Ovary (tissue), 9 donors: Measurements from ENCODE around the gene MYOZ2. TPM values are rescaled to one million over a fixed set of nuclear protein-coding genes. Genes with fewer than 3 reads are reported as not detected.

Experiments used
- DNase-seq, 5 donors: peaks; one replicate each; pipeline ENCODE4 v3.0.0-alpha.2; 2019 to 2020
- H3K27ac ChIP-seq, 2 donors: fragments of 200-600 bp; one replicate each; pipeline versions ENCODE4 v1.5.1 to v1.8.0; 2019 to 2022
- H3K27me3 ChIP-seq: fragments of 200-600 bp; one replicate; pipeline ENCODE4 v1.8.0; 2022
- H3K36me3 ChIP-seq: fragments of 200-600 bp; sonication (generic); one replicate; pipeline ENCODE4 v1.5.1; 2019
- H3K4me1 ChIP-seq: one replicate; pipeline ENCODE4 v1.8.1; 2013; ENCODE audit warnings: mild to moderate bottlenecking, moderate library complexity; ENCODE audit not compliant: insufficient read depth
- H3K4me3 ChIP-seq: fragments of 200-600 bp; sonication (generic); one replicate; pipeline ENCODE4 v1.5.1; 2017
- H3K9me3 ChIP-seq, 2 donors: fragments of 200-600 bp in 1 of 2; sonication (generic) in 1 of 2; one replicate each; pipeline versions ENCODE4 v1.5.1 to v1.8.1; 2013 to 2019; ENCODE audit warnings: mild to moderate bottlenecking in 1 of 2, moderate library complexity in 1 of 2
- CTCF ChIP-seq, 3 donors: fragments of 450-650 bp in 2 of 3; fragments of 200-600 bp in 1 of 3; IDR thresholded peaks; one replicate each; pipeline versions ENCODE4 v1.5.1 to v1.8.0; 2016 to 2022; ENCODE audit warnings: antibody characterized with exemption in 3 of 3, mild to moderate bottlenecking in 1 of 3
- EP300 ChIP-seq: sonication (generic); formaldehyde crosslinking; IDR thresholded peaks from one replicate; pipeline ENCODE4 v1.6.1; 2017; ENCODE audit warnings: antibody characterized with exemption
- POLR2A ChIP-seq: fragments of 450-650 bp; IDR thresholded peaks from one replicate; pipeline ENCODE4 v1.6.1; 2017; ENCODE audit warnings: antibody characterized with exemption, mild to moderate bottlenecking, moderate library complexity
- WGBS, 3 donors: extraction: QIAGEN DNeasy Blood & Tissue Kit in 1 of 3; methylation state at CpG; one replicate each; pipeline versions ENCODE4 v1.1.5 to v1.1.7; 2013 to 2017; 5-methylcytosine and 5-hydroxymethylcytosine counted together
- intact Hi-C, 4 donors: fragments of 100-400 bp; cut with DNase I; formaldehyde crosslinking; loops; one replicate each; pipeline versions ENCODE4 v1.11.0 to v1.15.1; 2022 to 2023
- polyA plus RNA-seq, 2 donors: library from polyadenylated mRNA; stranded (reverse); fragments of 200-250 nt in 1 of 2; fragments of 350-450 nt in 1 of 2; fragmentation: Illumina TruSeq in 1 of 2; extraction: RNeasy Lipid Tissue Mini Kit (QIAGEN cat#74804) in 1 of 2; gene quantifications; one replicate each; pipeline ENCODE4 v1.2.3, GENCODE V29; 2013 to 2014
- total RNA-seq, 7 donors: library from RNA; depleted of rRNA in 2 of 7; stranded (reverse); fragments of >200 nt in 2 of 7; fragmentation: NEBNext Ultra II Directional in 3 of 7; extraction: Animal tissue kit (Norgen Biotek cat#: 25700) in 3 of 7; gene quantifications; one replicate each; pipeline versions ENCODE4 v1.1.0 to v1.2.4, GENCODE V29; 2016 to 2023
- donor health status: DM: no; HTN: no; CAD: no; lungs with moderate emphysema.
- donor health status: DM: no; HTN: no; CAD: no.
- donor health status: Bipolar disorder and iron deficiency.
- donor health status: DM: yes; HTN: yes; CAD: no.
- donor health status: DM: no; HTN: no; CAD: no.
- donor health status: DM: yes; HTN: yes; CAD: no.

The MYOZ2 gene
- total and polyA plus RNA-seq, 9 donors: 0.34 to 1.1 (median 0.55) TPM

GRCh38 chr4:119233191-119233590 is 97.6 kb downstream of the MYOZ2 start:
- Histone ChIP-seq H3K27me3 (peaks cover 3% of the 10 kb centered on the region), H3K4me1 (peaks cover 3% of the 10 kb centered on the region), H3K9me3 (no peaks in the 10 kb centered on the region), H3K27ac (no peak overlapping the region), H3K4me3 (no peak overlapping the region), H3K36me3 (no peaks in the 10 kb centered on the region)
- TF ChIP-seq POLR2A (no peak), EP300 (no peak), CTCF (IDR thresholded peaks at IDR 0.05) (no peak)
- DNase-seq: no peak
- intact Hi-C loops: no loop called here

DNA sequence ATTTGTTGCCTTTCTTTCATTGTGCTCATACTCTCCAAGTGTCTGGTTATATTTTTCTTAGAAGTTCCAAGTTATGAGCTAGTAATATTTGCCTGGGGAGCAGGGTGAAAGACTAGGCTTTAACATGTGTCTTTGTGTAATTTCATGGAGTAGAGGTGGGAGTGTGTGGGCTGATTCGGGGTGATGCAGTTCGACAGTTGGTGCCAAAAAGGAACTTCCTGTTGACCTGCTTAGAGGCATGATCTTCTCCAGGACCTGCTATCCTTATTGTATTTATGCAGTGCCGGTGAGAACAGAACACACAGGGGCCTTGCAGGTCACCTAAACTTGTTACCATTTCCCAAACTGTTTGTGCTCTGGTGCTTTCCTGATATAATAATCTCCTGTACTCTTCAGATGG is 98.1 kb downstream of the MYOZ2 start:
- DNase-seq: no peak
- 21 to 24% (median 23%) methylated on average over 3 of the region's 3 CpGs for WGBS, 3 donors

DNA sequence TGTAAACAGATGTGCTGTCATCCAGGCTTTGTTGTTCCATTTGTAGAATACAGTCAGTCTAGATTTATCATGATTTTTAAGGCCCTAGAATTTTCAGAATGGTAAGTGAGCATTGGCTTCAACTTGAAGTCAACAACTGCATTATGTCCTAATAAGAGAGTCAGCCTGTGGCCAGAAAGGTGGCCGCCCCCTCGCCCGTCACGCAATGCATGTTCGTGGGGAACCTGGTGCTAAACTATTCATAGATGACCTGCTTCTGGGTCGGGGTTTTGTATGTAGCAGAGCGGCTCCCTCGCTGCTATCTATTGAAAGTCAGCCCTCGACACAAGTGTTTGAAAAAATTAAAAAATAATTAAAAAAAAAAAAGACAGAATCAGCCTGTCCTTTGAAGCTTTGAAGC is 101.6 kb downstream of the MYOZ2 start:
- Histone ChIP-seq H3K36me3 (no peaks in the 10 kb centered on the region), H3K9me3 (no peaks in the 10 kb centered on the region), H3K4me1 (peaks cover 3% of the 10 kb centered on the region), H3K4me3 (no peak overlapping the region), H3K27me3 (peaks cover 3% of the 10 kb centered on the region), H3K27ac (no peak overlapping the region)
- intact Hi-C loops: no loop called here
- WGBS, 3 donors: 97 to 98% (median 98%) methylated on average over 9 of the region's 9 CpGs
- DNase-seq: no peak
- no peak for TF ChIP-seq EP300
- no peak for TF ChIP-seq CTCF (IDR thresholded peaks at IDR 0.05)
- TF ChIP-seq POLR2A: no peak

More for the DNA sequence above, 98.1 kb downstream of the MYOZ2 start:
- no peak for TF ChIP-seq POLR2A
- TF ChIP-seq CTCF (IDR thresholded peaks at IDR 0.05): no peak
- intact Hi-C loops: no loop called here
- Histone ChIP-seq H3K36me3 (no peaks in the 10 kb centered on the region), H3K27me3 (peaks cover 3% of the 10 kb centered on the region), H3K4me1 (peaks cover 3% of the 10 kb centered on the region), H3K9me3 (no peaks in the 10 kb centered on the region), H3K4me3 (no peak overlapping the region), H3K27ac (no peak overlapping the region)

Other genes starting within 250 kb of the MYOZ2 start
- gene SYNPO2, start 247.0 kb upstream of the MYOZ2 start, total RNA-seq: 100 to 1,000 TPM in 5 of 7 donors, 10 to 100 TPM in 2; 61.9 to 265 (median 165) TPM
- 100 to 1,000 TPM in 1 of 2 donors, 10 to 100 TPM in 1; 54.8 to 121 TPM for gene SYNPO2, start 247.0 kb upstream of the MYOZ2 start, polyA plus RNA-seq
- gene USP53, start 76.9 kb downstream of the MYOZ2 start, total RNA-seq: 10 to 100 TPM; 19.6 to 98.9 (median 21.6) TPM
- gene USP53, start 76.9 kb downstream of the MYOZ2 start, polyA plus RNA-seq: 10 to 100 TPM; 10.7 to 14.7 TPM
- gene FABP2, start 186.3 kb downstream of the MYOZ2 start, total RNA-seq: under 1 TPM in 2 of 7 donors, not detected in 5; 0.11 to 0.60 TPM
- gene FABP2, start 186.3 kb downstream of the MYOZ2 start, polyA plus RNA-seq: not detected